HG03066 (cell line): Measurements from ENCODE around the gene TPO.
"Not testable (repeated sequence)": the region's sequence is repeated elsewhere in the genome, so short reads cannot be mapped to it uniquely, and the experiment has no call there.

Source experiments
- ATAC-seq: cut with Tn5 transposase; IDR thresholded peaks from one replicate; pipeline ENCODE4 v1.9.1; 2021; ENCODE audit warnings: low read depth; ENCODE audit not compliant: unreplicated experiment

The TPO gene

DNA sequence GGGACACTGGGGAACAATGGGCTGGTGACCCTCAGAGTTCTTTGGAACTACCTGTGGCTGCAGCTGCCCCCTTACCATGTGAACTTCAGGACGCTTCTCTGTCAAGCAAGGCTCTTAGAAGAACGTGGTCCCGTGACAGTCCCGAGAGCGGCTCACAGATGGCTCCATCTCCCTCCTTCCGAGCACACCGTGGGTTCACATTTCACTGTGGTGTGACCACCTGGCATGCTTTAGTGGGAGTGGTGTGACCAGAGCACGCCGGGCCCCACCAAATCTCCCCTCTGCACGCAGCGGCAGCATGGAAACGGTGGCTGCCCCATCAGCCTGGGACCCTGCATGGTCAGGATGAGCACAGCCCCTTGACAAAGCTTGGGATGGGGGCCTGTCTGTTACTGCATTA, 9.7 kb upstream of the TPO start:
- no peak for ATAC-seq

DNA sequence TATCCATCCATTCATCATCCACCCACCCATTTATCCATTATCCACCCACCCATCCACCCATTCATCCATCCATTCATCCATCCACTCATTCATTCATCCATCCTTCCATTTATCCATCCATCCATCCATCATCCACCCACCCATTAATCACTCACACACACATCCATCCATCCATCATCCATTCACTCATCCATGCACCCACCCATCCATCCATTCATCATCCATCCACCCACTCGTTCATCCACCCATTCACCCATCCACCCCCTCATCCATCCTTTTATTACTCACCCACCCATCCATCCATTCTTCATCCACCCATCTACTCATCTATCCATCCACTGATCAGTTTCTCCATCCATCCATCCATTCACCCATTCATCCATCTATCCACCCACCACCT, 8.1 kb upstream of the TPO start:
- ATAC-seq: no peak

DNA sequence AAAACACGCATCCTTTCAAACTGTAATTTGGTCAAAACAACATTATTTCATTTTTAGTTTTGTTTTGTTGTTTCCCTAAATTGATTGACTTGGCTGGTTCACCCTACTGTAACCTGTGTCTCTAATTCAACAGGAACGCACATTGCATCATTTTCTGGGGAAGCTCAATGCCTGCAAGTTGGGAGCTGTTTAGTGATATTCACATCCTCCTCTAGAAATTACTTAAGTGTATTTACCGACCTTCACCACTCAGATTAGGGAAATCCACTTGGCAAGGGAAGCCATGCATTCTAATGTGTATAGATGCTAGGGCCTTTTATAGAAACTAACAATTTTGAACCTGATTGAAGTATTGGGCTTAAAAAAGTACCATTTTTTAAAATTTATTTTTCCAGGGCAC, 7.3 kb upstream of the TPO start:
- no peak for ATAC-seq

DNA sequence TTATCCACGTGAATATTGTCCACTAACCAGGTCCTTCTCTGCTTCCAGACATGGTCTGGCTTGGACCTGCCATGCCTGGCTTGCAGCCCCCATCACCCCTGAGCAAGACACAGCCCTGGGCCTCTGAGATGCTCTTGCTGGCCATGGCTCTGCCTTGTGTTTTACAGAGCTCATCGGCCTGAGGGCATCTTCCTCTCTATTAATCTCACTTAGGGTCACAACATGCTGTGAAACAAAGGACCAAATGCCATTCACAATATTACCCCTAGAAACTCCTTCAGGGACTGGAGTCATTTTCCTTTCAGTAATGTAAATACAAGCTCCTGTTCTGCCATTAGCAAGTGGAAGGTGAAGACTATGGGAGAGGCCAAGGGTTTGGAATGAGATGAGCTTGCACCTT, 6.8 kb upstream of the TPO start:
- ATAC-seq: no peak

GRCh38 chr2:1407950-1408675, 5.2 kb upstream of the TPO start:
- ATAC-seq: no peak

DNA sequence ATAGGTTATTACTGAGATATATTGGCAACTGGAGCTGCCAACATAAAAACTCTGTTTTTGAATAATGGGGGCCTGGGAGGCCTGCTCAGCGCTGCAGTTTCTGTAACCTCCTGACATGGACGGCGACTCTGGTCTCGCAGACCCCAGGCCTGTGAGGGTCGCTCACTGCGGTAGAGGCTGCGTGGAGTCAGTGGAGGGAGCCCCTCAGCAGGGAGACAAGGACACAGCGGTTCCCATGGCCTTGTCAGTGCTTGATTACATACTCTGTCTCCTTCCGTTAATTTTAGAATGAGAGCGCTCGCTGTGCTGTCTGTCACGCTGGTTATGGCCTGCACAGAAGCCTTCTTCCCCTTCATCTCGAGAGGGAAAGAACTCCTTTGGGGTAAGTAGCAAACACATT, 858 bp downstream of the TPO start:
- ATAC-seq: no peak

- ATAC-seq: not testable (repeated sequence)
Observed at GRCh38 chr2:1414901-1415300, 1.6 kb downstream of the TPO start.

DNA sequence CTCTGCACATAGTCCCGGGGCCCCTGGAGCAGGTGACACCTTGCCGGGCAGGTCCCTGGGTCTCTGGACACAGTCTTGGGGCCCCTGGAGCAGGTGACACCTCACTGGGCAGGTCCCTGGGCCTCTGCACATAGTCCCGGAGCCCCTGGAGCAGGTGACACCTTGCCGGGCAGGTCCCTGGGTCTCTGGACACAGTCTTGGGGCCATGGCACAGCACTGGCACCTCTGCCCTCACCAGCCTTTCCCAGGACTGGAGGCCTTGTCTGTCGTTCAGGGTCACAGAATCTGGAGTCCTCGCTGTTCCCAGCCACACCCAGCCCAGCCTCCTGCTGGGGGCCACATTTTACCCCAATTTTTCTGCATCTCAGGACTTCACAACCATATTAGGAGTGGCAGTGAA, 2.2 kb downstream of the TPO start:
- ATAC-seq: no peak

GRCh38 chr2:1418566-1418965, 5.3 kb downstream of the TPO start:
- no peak for ATAC-seq

GRCh38 chr2:1420746-1421480, 7.7 kb downstream of the TPO start:
- ATAC-seq: no peak

DNA sequence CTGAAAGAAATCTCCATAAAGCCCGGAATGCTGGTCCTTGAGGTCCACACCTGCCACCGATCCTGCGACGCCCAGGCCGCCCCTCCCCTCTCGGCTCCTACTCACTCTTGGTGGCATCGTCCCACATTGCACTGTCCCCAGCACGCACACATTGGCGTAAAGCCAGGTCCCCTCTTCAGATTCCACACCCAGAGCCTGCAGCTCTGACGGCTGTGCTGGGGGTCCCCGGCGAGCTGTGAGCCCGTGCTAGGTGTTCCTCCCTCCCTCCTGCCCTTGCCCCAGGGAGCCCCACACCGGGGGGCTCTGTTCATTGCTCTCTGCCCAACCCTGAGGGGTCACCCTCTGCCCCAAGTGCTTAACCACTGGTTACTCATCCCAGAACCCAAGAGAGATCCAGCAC, 8.5 kb downstream of the TPO start:
- ATAC-seq: no peak

- ATAC-seq: no peak
Observed at GRCh38 chr2:1422131-1422530, 8.9 kb downstream of the TPO start.

DNA sequence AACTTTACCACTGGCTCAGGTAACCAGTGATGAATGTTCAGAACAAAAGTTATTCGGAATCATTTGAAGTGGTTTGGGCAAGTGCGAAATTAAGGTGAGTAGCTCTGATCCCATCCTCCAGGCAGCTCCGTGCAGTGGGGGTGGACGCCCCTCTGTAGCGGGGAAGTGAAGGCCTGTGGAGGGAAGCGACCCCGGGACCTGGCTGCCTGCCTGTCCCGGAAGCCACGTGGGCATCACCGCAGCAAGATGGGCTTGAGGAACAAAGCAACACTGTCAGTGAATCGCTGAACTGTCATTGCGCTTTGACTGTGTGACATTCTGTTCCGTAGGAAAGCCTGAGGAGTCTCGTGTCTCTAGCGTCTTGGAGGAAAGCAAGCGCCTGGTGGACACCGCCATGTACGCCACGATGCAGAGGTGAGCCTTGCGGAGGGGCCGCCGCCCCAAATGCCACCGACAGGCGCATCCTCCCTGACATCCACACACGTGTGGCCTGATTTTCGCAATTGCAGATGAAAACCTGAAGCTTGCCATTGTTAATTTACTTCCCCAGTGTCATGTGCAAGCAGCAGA, 9.5 kb downstream of the TPO start:
- no peak for ATAC-seq

DNA sequence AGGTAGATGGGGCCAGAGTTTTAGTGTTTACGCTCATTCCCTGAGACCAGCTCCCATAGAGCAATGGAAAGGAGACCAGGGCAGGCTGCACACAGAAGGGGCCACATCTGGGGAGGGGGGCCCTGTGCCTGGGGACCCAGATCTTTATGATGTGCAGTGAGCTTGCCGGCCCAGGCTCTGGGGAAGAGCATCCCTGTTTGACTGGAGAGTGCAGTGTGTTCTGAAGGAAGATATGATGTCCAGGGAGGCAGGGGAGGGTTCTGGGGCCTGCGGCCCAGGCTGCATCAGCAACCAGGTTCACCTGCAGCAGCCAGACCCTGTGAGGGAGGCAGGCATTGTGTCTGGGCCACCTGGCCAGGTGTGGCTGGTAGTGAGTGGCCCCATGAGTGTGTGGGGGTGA, 13.8 kb downstream of the TPO start:
- ATAC-seq: no peak

GRCh38 chr2:1429895-1430294, 16.6 kb downstream of the TPO start:
- no peak for ATAC-seq

GRCh38 chr2:1430491-1430890, 17.2 kb downstream of the TPO start:
- ATAC-seq: no peak

DNA sequence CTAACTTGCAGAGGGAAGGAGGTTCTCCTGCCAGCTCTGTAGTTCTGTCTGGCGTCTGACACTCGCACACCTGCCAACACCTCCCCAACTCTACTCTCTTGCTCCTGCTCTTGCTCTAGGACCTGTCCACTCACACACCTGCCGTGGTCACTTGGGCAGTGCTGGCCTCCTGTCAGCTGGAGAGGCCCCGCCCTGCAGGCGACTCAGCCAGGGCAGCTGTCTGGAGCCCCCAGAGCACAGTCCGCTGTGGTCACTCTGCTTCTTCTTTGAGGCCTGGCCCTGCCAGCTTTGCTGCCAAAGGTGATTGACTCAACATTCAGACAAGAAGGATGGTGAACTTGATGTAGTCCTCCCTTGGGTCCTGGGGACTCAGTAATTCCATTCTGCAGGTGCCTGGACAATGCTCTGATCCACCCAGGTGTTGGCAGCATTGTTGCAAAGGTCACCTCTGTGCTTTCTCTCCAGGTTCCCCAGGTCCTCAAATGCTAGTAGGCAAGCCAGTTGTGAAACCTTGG, 18.7 kb downstream of the TPO start:
- no peak for ATAC-seq

- ATAC-seq: no peak
Observed at GRCh38 chr2:1432726-1433125, 19.5 kb downstream of the TPO start.

- ATAC-seq: no peak
Observed at GRCh38 chr2:1436369-1436768, 23.1 kb downstream of the TPO start.

- ATAC-seq: no peak
Observed at GRCh38 chr2:1437101-1437500, 23.8 kb downstream of the TPO start.

- no peak for ATAC-seq
Observed at GRCh38 chr2:1437537-1437936, 24.3 kb downstream of the TPO start.

- ATAC-seq: no peak
Observed at GRCh38 chr2:1438972-1439371, 25.7 kb downstream of the TPO start.
